Aorta (tissue), 5 donors: ENCODE results near the gene SEMA5A. TPM values are rescaled to one million over a fixed set of nuclear protein-coding genes. Genes with fewer than 3 reads are reported as not detected.

Source experiments
- ATAC-seq: fragments of 200-7000 bp; cut with Tn5 transposase; one replicate; pipeline ENCODE4 v1.9.1; 2022; ENCODE audit warnings: moderate library complexity; ENCODE audit not compliant: low FRiP score
- DNase-seq, 2 donors: peaks; one replicate each; pipeline ENCODE4 v3.0.0-alpha.2; 2020
- H3K27ac ChIP-seq, 2 donors: one replicate each; pipeline ENCODE4 v1.5.1; 2013; ENCODE audit warnings: low read length in 2 of 2, mild to moderate bottlenecking in 2 of 2, moderate library complexity in 2 of 2, control low read depth in 1 of 2, inconsistent platforms in 1 of 2, low read depth in 1 of 2
- H3K27me3 ChIP-seq, 2 donors: one replicate each; pipeline ENCODE4 v1.6.1; 2013; ENCODE audit warnings: control low read depth in 1 of 2, low read length in 1 of 2, mild to moderate bottlenecking in 1 of 2, moderate library complexity in 1 of 2; ENCODE audit not compliant: insufficient read depth in 2 of 2, control insufficient read depth in 1 of 2
- H3K36me3 ChIP-seq, 2 donors: one replicate each; pipeline ENCODE4 v1.6.1; 2013; ENCODE audit warnings: control low read depth in 1 of 2, low read length in 1 of 2, mild to moderate bottlenecking in 1 of 2; ENCODE audit not compliant: insufficient read depth in 2 of 2, control insufficient read depth in 1 of 2
- H3K4me1 ChIP-seq, 2 donors: one replicate each; pipeline ENCODE4 v1.6.1; 2013; ENCODE audit warnings: low read length in 2 of 2, control low read depth in 1 of 2, mild to moderate bottlenecking in 1 of 2, moderate library complexity in 1 of 2; ENCODE audit not compliant: insufficient read depth in 2 of 2, control insufficient read depth in 1 of 2
- H3K4me3 ChIP-seq, 2 donors: one replicate each; pipeline ENCODE4 v1.5.1; 2013; ENCODE audit warnings: low read length in 2 of 2, control low read depth in 1 of 2, mild to moderate bottlenecking in 1 of 2
- H3K9me3 ChIP-seq: one replicate; pipeline ENCODE4 v1.6.1; 2013; ENCODE audit warnings: mild to moderate bottlenecking, low read length; ENCODE audit not compliant: control insufficient read depth
- WGBS, 2 donors: extraction: QIAGEN DNeasy Blood & Tissue Kit; methylation state at CpG; one replicate each; pipeline ENCODE4 v1.1.7; 2013; 5-methylcytosine and 5-hydroxymethylcytosine counted together
- intact Hi-C, 2 donors: fragments of 100-400 bp; cut with DNase I; formaldehyde crosslinking; loops; one replicate each; pipeline versions ENCODE4 v1.14.2 to v1.15.0; 2022
- polyA plus RNA-seq, 2 donors: library from polyadenylated mRNA; stranded (reverse); fragments of 200-250 nt; gene quantifications; one replicate each; pipeline ENCODE4 v1.2.3, GENCODE V29; 2013
- total RNA-seq, 2 donors: library from RNA; stranded (reverse); fragmentation: NEBNext Ultra II Directional; extraction: Animal tissue kit (Norgen Biotek cat#: 25700); gene quantifications; one replicate each; pipeline ENCODE4 v1.2.1, GENCODE V29; 2021
- donor health status: healthy with polysubstance abuse.
- donor health status: Bipolar disorder and iron deficiency.
- donor health status: DM: no; HTN: no; CAD: no.
- donor health status: DM: no; HTN: no; CAD: no.
- donor health status: DM: yes; HTN: yes; CAD: no.

SEMA5A gene
- total and polyA plus RNA-seq, 4 donors = 1.8 to 21.8 (median 12.7) TPM

- peaks cover 0 to 3% of the 10 kb centered on the region in 2 donors for H3K4me1 ChIP-seq
- no peaks in the 10 kb centered on the region for H3K36me3 ChIP-seq
- no peaks in the 10 kb centered on the region for H3K9me3 ChIP-seq
- DNase-seq = no peak
- WGBS, 2 donors = 8 to 14% methylated on average over 4 of the region's 4 CpGs
- H3K27ac ChIP-seq = no peak overlapping the region
- intact Hi-C loops = no loop called here
- H3K4me3 ChIP-seq = no peak overlapping the region
- H3K27me3 ChIP-seq = no peaks in the 10 kb centered on the region
- ATAC-seq = no peak
Observed at GRCh38 chr5:9533096-9533495, 12.8 kb downstream of the SEMA5A start.

GRCh38 chr5:9529513-9529912 is 16.4 kb downstream of the SEMA5A start:
- intact Hi-C loops = no loop called here
- Histone ChIP-seq H3K27ac (no peak overlapping the region), H3K27me3 (no peaks in the 10 kb centered on the region), H3K36me3 (no peaks in the 10 kb centered on the region), H3K4me3 (no peak overlapping the region), H3K9me3 (no peaks in the 10 kb centered on the region), H3K4me1 (no peaks in the 10 kb centered on the region)
- 85 to 95% methylated on average over 2 of the region's 2 CpGs for WGBS, 2 donors
- no peak for DNase-seq
- ATAC-seq = no peak

- Histone ChIP-seq H3K36me3 (no peaks in the 10 kb centered on the region), H3K27me3 (no peaks in the 10 kb centered on the region), H3K9me3 (no peaks in the 10 kb centered on the region), H3K4me3 (no peak overlapping the region), H3K4me1 (no peaks in the 10 kb centered on the region), H3K27ac (no peak overlapping the region)
- DNase-seq (no peak), ATAC-seq (no peak)
- WGBS, 2 donors = 70 to 72% methylated on average over 6 of the region's 6 CpGs
- intact Hi-C loops = no loop called here
Observed at GRCh38 chr5:9529041-9529480, 16.8 kb downstream of the SEMA5A start.

GRCh38 chr5:9524941-9525340 is 20.9 kb downstream of the SEMA5A start:
- Histone ChIP-seq H3K27ac (no peak overlapping the region), H3K27me3 (no peaks in the 10 kb centered on the region), H3K4me1 (no peaks in the 10 kb centered on the region), H3K9me3 (no peaks in the 10 kb centered on the region), H3K4me3 (no peak overlapping the region), H3K36me3 (no peaks in the 10 kb centered on the region)
- DNase-seq (no peak), ATAC-seq (no peak)
- intact Hi-C loops = no loop called here
- 90 to 97% methylated on average over 1 of the region's 1 CpG for WGBS, 2 donors

GRCh38 chr5:9523090-9523823 is 22.6 kb downstream of the SEMA5A start:
- no peaks in the 10 kb centered on the region for H3K27me3 ChIP-seq
- intact Hi-C loops = no loop called here
- H3K27ac ChIP-seq = no peak overlapping the region
- DNase-seq (no peak), ATAC-seq (no peak)
- H3K4me3 ChIP-seq = no peak overlapping the region
- H3K36me3 ChIP-seq = no peaks in the 10 kb centered on the region
- no peaks in the 10 kb centered on the region for H3K4me1 ChIP-seq
- WGBS, 2 donors = 77 to 84% methylated on average over 7 of the region's 7 CpGs
- no peaks in the 10 kb centered on the region for H3K9me3 ChIP-seq

- intact Hi-C loops = no loop called here
- WGBS, 2 donors = 17 to 23% methylated on average over 4 of the region's 4 CpGs
Observed at GRCh38 chr5:9519537-9519936, 26.3 kb downstream of the SEMA5A start.

GRCh38 chr5:9516591-9516990 is 29.3 kb downstream of the SEMA5A start:
- intact Hi-C loops = no loop called here
- Histone ChIP-seq H3K9me3 (no peaks in the 10 kb centered on the region), H3K36me3 (no peaks in the 10 kb centered on the region), H3K4me3 (no peak overlapping the region), H3K27ac (no peak overlapping the region), H3K27me3 (no peaks in the 10 kb centered on the region), H3K4me1 (peaks cover 2% of the 10 kb centered on the region in 2 donors)
- ATAC-seq = no peak
- WGBS, 2 donors = 85 to 87% methylated on average over 5 of the region's 5 CpGs
- DNase-seq = no peak

More at GRCh38 chr5:9519537-9519936, 26.3 kb downstream of the SEMA5A start:
- Histone ChIP-seq H3K4me3 (no peak overlapping the region), H3K4me1 (no peaks in the 10 kb centered on the region), H3K9me3 (no peaks in the 10 kb centered on the region), H3K27ac (no peak overlapping the region), H3K27me3 (no peaks in the 10 kb centered on the region), H3K36me3 (no peaks in the 10 kb centered on the region)
- peak; percentile 80 for ATAC-seq
- peak in 1 of 2 donors; percentile 59 for DNase-seq

- 80 to 86% methylated on average over 3 of the region's 3 CpGs for WGBS, 2 donors
Observed at GRCh38 chr5:9515436-9515835, 30.4 kb downstream of the SEMA5A start.

GRCh38 chr5:9514968-9515367 is 30.9 kb downstream of the SEMA5A start:
- WGBS, 2 donors = 88 to 90% methylated on average over 2 of the region's 2 CpGs
- H3K4me3 ChIP-seq = no peak overlapping the region
- no peaks in the 10 kb centered on the region for H3K9me3 ChIP-seq
- H3K27ac ChIP-seq = no peak overlapping the region
- intact Hi-C loops = no loop called here
- no peak for ATAC-seq
- peaks cover 2% of the 10 kb centered on the region in 2 donors for H3K4me1 ChIP-seq
- DNase-seq = no peak
- no peaks in the 10 kb centered on the region for H3K36me3 ChIP-seq
- H3K27me3 ChIP-seq = no peaks in the 10 kb centered on the region

More at GRCh38 chr5:9515436-9515835, 30.4 kb downstream of the SEMA5A start:
- Histone ChIP-seq H3K4me3 (no peak overlapping the region), H3K27me3 (no peaks in the 10 kb centered on the region), H3K36me3 (no peaks in the 10 kb centered on the region), H3K9me3 (no peaks in the 10 kb centered on the region), H3K4me1 (peaks cover 2% of the 10 kb centered on the region in 2 donors), H3K27ac (no peak overlapping the region)
- ATAC-seq = no peak
- no peak for DNase-seq
- intact Hi-C loops = no loop called here
